GM21360 (cell line): ENCODE results near the gene CPT1A.

Experiments
- ATAC-seq: cut with Tn5 transposase; IDR thresholded peaks from one replicate; pipeline ENCODE4 v1.9.1; 2021; ENCODE audit warnings: mild to moderate bottlenecking, moderate library complexity; ENCODE audit not compliant: unreplicated experiment

The CPT1A gene

GRCh38 chr11:68763181-68763721 lies 78.5 kb downstream of the CPT1A start:
- ATAC-seq, result no peak

- no peak for ATAC-seq
These were observed 79.2 kb downstream of the CPT1A start for GRCh38 chr11:68762481-68762880.

GRCh38 chr11:68761801-68762200 lies 79.9 kb downstream of the CPT1A start:
- ATAC-seq, result no peak

- ATAC-seq, result no peak
These were observed 81.7 kb downstream of the CPT1A start for GRCh38 chr11:68759991-68760390.

- no peak for ATAC-seq
These were observed 84.0 kb downstream of the CPT1A start for GRCh38 chr11:68757711-68758110.

GRCh38 chr11:68756171-68756766 lies 85.4 kb downstream of the CPT1A start:
- no peak for ATAC-seq

GRCh38 chr11:68753300-68753699 lies 88.4 kb downstream of the CPT1A start:
- no peak for ATAC-seq

GRCh38 chr11:68751331-68751856 lies 90.3 kb downstream of the CPT1A start, which contains the start of gene TESMIN:
TESMIN (minus strand) TSS chr11:68751520; CDS start chr11:68750660, 860 bp downstream.
- ATAC-seq, result no peak

- ATAC-seq, result no peak
These were observed 90.8 kb downstream of the CPT1A start for GRCh38 chr11:68751004-68751325.

- ATAC-seq, result no peak
These were observed 91.3 kb downstream of the CPT1A start for GRCh38 chr11:68750195-68751003.

- ATAC-seq, result no peak
These were observed 92.2 kb downstream of the CPT1A start for GRCh38 chr11:68749229-68750123.

GRCh38 chr11:68748061-68748460 lies 93.7 kb downstream of the CPT1A start:
- ATAC-seq, result no peak

- ATAC-seq, result no peak
These were observed 98.2 kb downstream of the CPT1A start for GRCh38 chr11:68743539-68743938.

GRCh38 chr11:68741463-68741862 lies 100.3 kb downstream of the CPT1A start:
- no peak for ATAC-seq

GRCh38 chr11:68735646-68736045 lies 106.1 kb downstream of the CPT1A start:
- ATAC-seq, result no peak

- no peak for ATAC-seq
These were observed 106.6 kb downstream of the CPT1A start for GRCh38 chr11:68735125-68735524.

- no peak for ATAC-seq
These were observed 107.6 kb downstream of the CPT1A start for GRCh38 chr11:68734111-68734510.

- no peak for ATAC-seq
These were observed 113.9 kb downstream of the CPT1A start for GRCh38 chr11:68727783-68728182.

- ATAC-seq, result no peak
These were observed 117.4 kb downstream of the CPT1A start for GRCh38 chr11:68724293-68724692.

GRCh38 chr11:68722143-68722542 lies 119.6 kb downstream of the CPT1A start:
- ATAC-seq, result no peak

GRCh38 chr11:68721075-68721474 lies 120.6 kb downstream of the CPT1A start:
- no peak for ATAC-seq
